Measurements from ENCODE around the gene NAALAD2. TPM values are rescaled to one million over a fixed set of nuclear protein-coding genes. Genes with fewer than 3 reads are reported as not detected.

The NAALAD2 gene
- polyA plus RNA-seq, 3 donors, result not detected

- WGBS (ENCODE audit: insufficient coverage), result 100% methylated on average over 5 of the region's 5 CpGs
- peaks cover 25% of the 10 kb centered on the region for H3K4me1 Mint-ChIP-seq
- intact Hi-C loops (cut with micrococcal nuclease), result no loop called here
Measured at GRCh38 chr11:90216611-90217010, 82.1 kb downstream of the NAALAD2 start.

GRCh38 chr11:90218606-90219005 lies 84.1 kb downstream of the NAALAD2 start:
- peaks cover 17 to 36% of the 10 kb centered on the region in 2 donors for H3K36me3 ChIP-seq (replicated peaks in 1 of 2; ENCODE audit: control insufficient read depth in 1 of 2, insufficient read depth in 2 of 2, low read length in 2 of 2)
- TF ChIP-seq CTCF (IDR thresholded peaks at IDR 0.05), result no peak
- Mint-ChIP-seq H3K27ac (peak overlapping the region in 2 of 7 donors; percentile 20 to 50), H3K9me3 (no peaks in the 10 kb centered on the region), H3K36me3 (peaks cover 20 to 24% of the 10 kb centered on the region in 2 donors), H3K27me3 (ENCODE audit: low read depth in 3 of 3) (no peaks in the 10 kb centered on the region), H3K4me3 (no peak overlapping the region), H3K4me1 (peaks cover 37% of the 10 kb centered on the region)
- no peak overlapping the region for H3K27ac ChIP-seq (ENCODE audit: low read depth in 1 of 2, low read length in 2 of 2)
- no peak overlapping the region for H3K9ac ChIP-seq (ENCODE audit: insufficient read depth, low read length, poor library complexity, severe bottlenecking)
- DNase-seq, result no peak
- H3K79me2 ChIP-seq (ENCODE audit: insufficient read depth, low read length), result peaks cover 87% of the 10 kb centered on the region
- H3K4me2 ChIP-seq (replicated peaks; ENCODE audit: extremely low read depth, low read length, poor library complexity, severe bottlenecking), result no peak overlapping the region
- no CpG with 5 or more reads among the region's 2 CpGs for WGBS (ENCODE audit: insufficient coverage)
- H3K27me3 ChIP-seq (ENCODE audit: control insufficient read depth in 2 of 2, insufficient read depth in 2 of 2, low read length in 2 of 2), result no peaks in the 10 kb centered on the region
- H3K4me3 ChIP-seq (replicated peaks in 1 of 3; ENCODE audit: low read depth in 2 of 3, low read length in 3 of 3), result no peak overlapping the region
- H4K20me1 ChIP-seq (ENCODE audit: insufficient read depth, low read length), result peaks cover 71% of the 10 kb centered on the region
- no peak overlapping the region for H2AFZ ChIP-seq (ENCODE audit: insufficient read depth, low read depth, low read length, poor library complexity, severe bottlenecking)
- H3K4me1 ChIP-seq (ENCODE audit: control insufficient read depth in 1 of 2, insufficient read depth in 2 of 2, low read length in 2 of 2), result peaks cover 13 to 24% of the 10 kb centered on the region in 2 donors
- no peaks in the 10 kb centered on the region for H3K9me3 ChIP-seq (replicated peaks in 1 of 2; ENCODE audit: control insufficient read depth in 1 of 2, insufficient read depth in 1 of 2, low read length in 2 of 2)
- intact Hi-C loops (cut with micrococcal nuclease), result no loop called here

More at GRCh38 chr11:90216611-90217010, 82.1 kb downstream of the NAALAD2 start:
- H4K20me1 ChIP-seq (ENCODE audit: insufficient read depth, low read length), result peaks cover 77% of the 10 kb centered on the region
- no peaks in the 10 kb centered on the region for H3K9me3 Mint-ChIP-seq
- H3K36me3 ChIP-seq (replicated peaks in 1 of 2; ENCODE audit: control insufficient read depth in 1 of 2, insufficient read depth in 2 of 2, low read length in 2 of 2), result peaks cover 35 to 56% of the 10 kb centered on the region in 2 donors
- H3K27me3 Mint-ChIP-seq (ENCODE audit: low read depth in 3 of 3), result no peaks in the 10 kb centered on the region
- no peak for TF ChIP-seq CTCF (IDR thresholded peaks at IDR 0.05)
- H3K9ac ChIP-seq (ENCODE audit: insufficient read depth, low read length, poor library complexity, severe bottlenecking), result no peak overlapping the region
- H3K79me2 ChIP-seq (ENCODE audit: insufficient read depth, low read length), result peaks cover 80% of the 10 kb centered on the region
- H3K27ac Mint-ChIP-seq, result no peak overlapping the region
- no peak overlapping the region for H3K4me3 Mint-ChIP-seq
- no peak overlapping the region for H3K27ac ChIP-seq (ENCODE audit: low read depth in 1 of 2, low read length in 2 of 2)
- H3K9me3 ChIP-seq (replicated peaks in 1 of 2; ENCODE audit: control insufficient read depth in 1 of 2, insufficient read depth in 1 of 2, low read length in 2 of 2), result no peaks in the 10 kb centered on the region
- peaks cover 4 to 13% of the 10 kb centered on the region in 2 donors for H3K4me1 ChIP-seq (ENCODE audit: control insufficient read depth in 1 of 2, insufficient read depth in 2 of 2, low read length in 2 of 2)
- H3K4me3 ChIP-seq (replicated peaks in 1 of 3; ENCODE audit: low read depth in 2 of 3, low read length in 3 of 3), result no peak overlapping the region
- H3K4me2 ChIP-seq (replicated peaks; ENCODE audit: extremely low read depth, low read length, poor library complexity, severe bottlenecking), result no peak overlapping the region
- no peak for DNase-seq
- no peak overlapping the region for H2AFZ ChIP-seq (ENCODE audit: insufficient read depth, low read depth, low read length, poor library complexity, severe bottlenecking)
- H3K36me3 Mint-ChIP-seq, result peaks cover 35 to 40% of the 10 kb centered on the region in 2 donors
- H3K27me3 ChIP-seq (ENCODE audit: control insufficient read depth in 2 of 2, insufficient read depth in 2 of 2, low read length in 2 of 2), result no peaks in the 10 kb centered on the region
